ENCODE measurements around the gene SMC4.

The SMC4 gene

GRCh38 chr3:160478338-160478737, 78.9 kb downstream of the SMC4 start:
- DNase-seq (ENCODE audit: low spot score): no peak

DNA sequence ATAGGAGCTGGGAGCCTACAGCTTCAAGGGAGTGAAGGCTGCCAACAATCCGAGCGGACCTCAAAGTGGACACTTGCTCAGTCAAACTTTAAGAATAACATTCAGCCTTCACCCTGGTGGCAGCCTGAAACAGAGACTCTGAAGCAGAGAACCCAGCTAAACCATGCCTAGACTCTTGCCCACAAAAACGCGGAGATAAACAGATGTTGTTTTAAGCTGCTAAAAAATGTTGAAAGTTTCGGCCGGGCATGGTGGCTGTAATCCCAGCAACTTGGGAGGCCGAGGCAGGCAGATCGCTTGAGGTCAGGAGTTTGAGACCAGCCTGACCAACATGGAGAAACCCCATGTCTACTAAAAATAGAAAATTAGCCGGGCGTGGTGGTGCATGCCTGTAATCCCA, 79.9 kb downstream of the SMC4 start:
- DNase-seq (ENCODE audit: low spot score): no peak

- peak; percentile 21 for DNase-seq (ENCODE audit: low spot score)
These were observed 81.5 kb downstream of the SMC4 start for GRCh38 chr3:160480931-160481330.

- DNase-seq (ENCODE audit: low spot score): no peak
These were observed 82.4 kb downstream of the SMC4 start for GRCh38 chr3:160481856-160482255.

DNA sequence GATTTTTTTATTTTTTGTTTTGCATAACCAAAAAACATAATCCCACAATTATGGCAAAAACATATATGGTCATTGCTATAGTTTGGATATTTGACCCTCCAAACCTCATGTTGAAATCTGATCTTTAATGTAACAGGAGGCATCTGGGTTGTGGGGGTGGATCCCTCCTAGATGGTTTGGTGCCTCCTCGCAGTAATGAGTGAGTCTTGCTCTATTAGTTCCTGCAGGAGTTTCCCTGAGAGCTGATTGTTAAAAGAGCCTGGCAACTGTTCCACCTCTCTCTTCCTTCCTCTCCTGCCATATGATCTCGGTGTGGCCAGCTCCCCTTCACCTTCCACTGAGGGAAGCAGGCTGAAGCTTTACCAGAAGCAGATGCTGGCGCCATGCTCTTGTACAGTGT, 83.3 kb downstream of the SMC4 start:
- DNase-seq (ENCODE audit: low spot score): no peak
